HG02678 (cell line): ENCODE data around the gene SLC2A13.

Source experiments
- ATAC-seq: cut with Tn5 transposase; IDR thresholded peaks from one replicate; pipeline ENCODE4 v1.9.1; 2021; ENCODE audit warnings: mild to moderate bottlenecking, moderate library complexity; ENCODE audit not compliant: unreplicated experiment

Gene SLC2A13

GRCh38 chr12:40105515-40106201, at the start of gene SLC2A13:
SLC2A13 (minus strand) TSS chr12:40106081; CDS start chr12:40105808, 273 bp downstream.
- ATAC-seq = peak; percentile 83

GRCh38 chr12:40154381-40154780, 48.5 kb upstream of the SLC2A13 start:
- no peak for ATAC-seq

DNA sequence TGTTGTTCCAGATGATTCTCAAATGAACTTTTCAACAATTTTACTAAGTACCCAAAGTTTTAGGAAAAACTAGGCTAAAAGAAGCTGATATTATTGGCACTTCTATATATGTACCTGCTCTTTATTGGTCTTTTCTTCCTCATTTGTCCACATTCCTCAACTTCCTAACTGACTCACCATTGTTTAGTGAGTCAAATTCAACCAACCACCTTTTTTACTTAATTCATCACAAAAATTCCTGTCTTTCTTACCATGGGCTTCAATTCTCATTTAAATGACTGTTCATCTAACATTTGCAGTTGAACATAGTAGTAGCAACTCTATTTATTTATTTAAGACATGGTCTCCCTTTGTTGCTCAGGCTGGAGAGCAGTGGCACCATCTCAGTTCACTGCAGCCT, 47.6 kb upstream of the SLC2A13 start:
- ATAC-seq = no peak

- peak; percentile 50 for ATAC-seq
Measured at GRCh38 chr12:40152783-40153383, 47.0 kb upstream of the SLC2A13 start.

DNA sequence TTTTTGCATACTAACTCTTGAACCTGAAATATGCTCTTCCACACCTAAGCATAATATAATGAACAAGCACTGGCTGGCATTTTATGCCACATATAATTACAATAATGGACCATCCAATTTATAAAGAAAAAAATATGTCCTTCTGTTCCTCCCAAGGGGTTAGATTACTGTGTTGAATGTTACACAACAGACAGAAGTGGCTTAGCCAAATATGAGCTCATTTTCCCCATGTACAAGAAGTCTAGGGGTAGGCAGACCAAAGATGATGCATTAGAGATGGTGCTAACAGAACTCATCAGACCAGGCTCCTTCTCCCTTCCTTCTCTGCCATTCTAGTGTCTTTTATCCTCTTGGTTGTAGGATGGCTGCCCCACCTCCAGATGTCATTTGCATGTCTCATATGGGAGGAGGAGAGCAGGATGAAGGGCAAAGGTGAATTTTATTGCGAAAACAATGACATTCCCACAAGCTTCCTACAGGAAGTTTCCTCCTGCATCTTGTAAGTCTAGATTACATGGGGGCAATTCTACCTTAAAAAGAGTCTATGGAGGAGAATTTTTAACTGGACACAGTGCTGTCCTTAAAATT, 43.9 kb upstream of the SLC2A13 start:
- ATAC-seq = no peak

GRCh38 chr12:40146800-40147797, 41.2 kb upstream of the SLC2A13 start:
- ATAC-seq = no peak

DNA sequence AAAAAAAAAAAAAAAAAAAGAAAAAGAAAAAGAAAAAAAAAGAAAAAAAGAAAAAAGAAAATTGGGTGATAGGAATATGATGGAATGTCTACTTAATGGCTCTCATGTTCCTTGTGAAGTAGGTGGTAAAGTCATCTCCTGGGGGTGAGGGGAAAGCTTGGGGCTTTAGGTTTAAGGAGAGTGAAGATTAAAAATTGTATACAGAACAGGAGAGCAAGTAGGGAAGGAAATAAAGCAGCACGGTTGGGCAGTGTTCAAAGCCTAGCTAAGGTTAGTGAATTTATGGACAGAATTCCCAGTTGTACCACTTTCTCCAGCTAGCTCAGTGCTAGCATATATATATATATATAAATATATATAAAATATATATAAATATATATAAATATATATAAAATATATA, 40.0 kb upstream of the SLC2A13 start:
- no peak for ATAC-seq

GRCh38 chr12:40144023-40144422, 38.1 kb upstream of the SLC2A13 start:
- ATAC-seq = no peak

DNA sequence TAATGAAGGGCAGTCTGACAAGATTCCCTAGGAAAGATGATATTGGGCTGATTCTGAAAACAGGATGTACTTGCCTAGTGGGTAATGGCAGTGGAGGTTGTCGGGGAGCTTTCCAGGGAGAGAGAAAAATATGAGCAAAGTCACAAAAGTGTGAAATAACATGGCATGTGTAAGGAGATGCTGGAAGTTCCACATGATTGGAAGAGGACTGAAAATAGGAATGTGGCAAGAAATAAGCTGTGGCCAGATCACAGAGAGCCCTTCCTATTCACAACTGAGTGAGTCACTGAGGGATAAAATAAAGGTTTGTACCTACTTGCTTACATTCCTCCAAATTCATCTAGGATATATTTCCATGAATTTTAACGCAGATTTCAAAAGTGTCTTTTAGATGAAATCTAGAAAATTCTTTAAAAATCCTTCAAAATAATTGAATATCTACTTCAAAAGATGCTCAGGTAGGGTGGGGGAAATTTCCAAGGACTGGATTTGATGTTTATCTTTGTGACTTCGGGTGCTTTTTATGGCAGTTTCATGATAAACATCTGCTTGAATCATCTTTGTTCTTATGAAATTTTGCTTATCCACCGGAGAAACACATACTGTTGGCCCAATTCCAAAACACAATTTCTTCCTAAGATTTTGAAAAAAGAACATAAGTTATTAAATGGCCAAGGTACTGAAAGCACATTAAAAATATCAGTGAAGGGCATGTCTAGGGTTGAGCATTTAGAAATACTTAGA, 36.3 kb upstream of the SLC2A13 start:
- ATAC-seq = no peak

DNA sequence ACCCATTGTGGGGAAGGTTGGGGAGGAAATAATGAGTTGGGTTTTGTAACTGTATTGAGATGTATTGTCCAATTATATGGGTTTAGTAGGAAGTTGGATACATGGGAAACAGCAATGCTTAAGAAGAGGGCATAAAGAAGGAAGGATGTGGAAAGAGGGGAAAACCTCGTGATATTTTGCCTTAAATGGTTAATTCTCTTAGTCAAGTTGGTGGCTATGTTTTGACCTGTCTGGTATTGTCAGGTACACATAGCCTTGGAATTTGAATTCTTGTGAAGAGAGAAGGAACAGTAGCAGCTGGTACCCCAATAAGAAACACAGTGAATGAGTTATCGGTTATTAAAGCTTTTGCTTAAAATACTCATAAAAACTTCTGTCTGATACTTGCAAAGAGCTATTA, 32.6 kb upstream of the SLC2A13 start:
- no peak for ATAC-seq

DNA sequence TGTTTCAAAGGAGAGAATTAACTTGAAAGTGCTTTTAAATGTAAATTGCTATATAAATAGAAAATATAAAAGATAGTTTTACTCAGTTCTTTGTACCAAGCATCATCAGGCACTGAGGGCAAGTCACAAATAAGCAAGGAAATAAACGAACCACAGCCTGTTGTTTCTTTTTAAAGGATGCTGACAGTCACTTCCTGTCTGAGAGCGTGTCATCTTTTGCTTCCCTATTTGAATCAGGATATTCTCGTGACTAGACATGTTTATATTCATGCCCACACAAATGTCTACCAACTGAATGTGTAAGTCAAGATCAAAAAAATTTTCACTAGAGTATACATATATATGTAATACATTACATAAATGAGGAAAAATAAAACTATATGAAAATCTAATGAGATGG, 31.4 kb upstream of the SLC2A13 start:
- ATAC-seq = peak; percentile 94

DNA sequence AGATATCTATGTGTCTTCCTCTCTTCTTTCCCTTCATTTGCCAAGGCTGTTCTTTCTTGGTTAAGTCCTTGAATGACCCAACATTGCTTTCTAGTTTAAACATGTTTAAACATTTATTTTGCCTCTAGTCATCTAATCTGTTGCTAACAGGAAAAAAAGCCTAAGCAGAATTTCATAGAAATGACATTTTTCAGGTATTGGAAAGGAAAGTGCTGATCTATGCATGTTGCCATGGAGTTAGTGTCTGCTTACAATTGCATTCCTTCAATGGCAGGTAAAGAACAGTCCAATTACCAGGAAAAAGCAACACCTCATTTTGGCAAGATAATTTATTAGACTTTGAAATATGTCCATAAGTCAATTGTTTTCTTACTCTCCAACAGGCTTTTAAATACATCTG, 21.5 kb upstream of the SLC2A13 start:
- ATAC-seq = no peak

- ATAC-seq = no peak
Measured at GRCh38 chr12:40123496-40123895, 17.6 kb upstream of the SLC2A13 start.

DNA sequence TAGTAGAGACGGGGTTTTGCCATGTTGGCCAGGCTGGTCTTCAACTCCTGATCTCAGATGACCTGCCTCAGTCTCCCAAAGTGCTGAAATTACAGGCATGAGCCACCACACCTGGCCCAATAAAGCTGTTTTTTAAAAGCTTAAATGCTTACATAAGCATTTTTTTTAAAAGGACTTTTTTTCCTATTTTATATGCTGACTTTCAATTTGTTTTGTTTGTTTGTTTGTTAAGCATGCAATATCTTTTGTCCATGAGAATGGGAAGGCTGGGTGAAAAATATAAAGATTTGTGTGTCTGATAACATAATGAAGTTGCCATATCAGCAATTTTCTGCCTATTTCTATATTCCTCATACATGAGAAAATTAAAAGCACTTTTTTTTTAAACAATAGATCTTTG, 17.0 kb upstream of the SLC2A13 start:
- no peak for ATAC-seq

DNA sequence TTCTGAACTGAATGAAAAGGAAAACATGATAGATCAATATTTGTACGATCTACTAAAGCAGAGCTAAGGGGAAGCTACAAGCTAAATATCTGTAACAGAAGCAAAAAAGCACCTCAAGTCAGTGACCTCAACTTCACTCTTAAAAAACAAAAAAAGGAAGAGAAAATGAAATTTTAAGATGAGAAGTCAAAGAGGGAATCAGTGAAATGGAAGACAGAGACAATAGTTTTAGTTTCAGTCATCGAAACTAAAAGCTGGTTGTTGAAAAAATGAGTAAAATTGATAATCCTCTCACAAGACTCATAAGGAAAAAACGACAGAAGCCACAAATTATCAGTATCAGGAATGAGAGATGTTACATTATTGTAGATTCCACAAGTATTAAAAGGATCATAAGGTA, 11.9 kb upstream of the SLC2A13 start:
- peak; percentile 88 for ATAC-seq

GRCh38 chr12:40110586-40110985, 4.7 kb upstream of the SLC2A13 start:
- ATAC-seq = no peak

GRCh38 chr12:40107803-40108620, 2.1 kb upstream of the SLC2A13 start:
- ATAC-seq = no peak

- peak; percentile 29 for ATAC-seq
Measured at GRCh38 chr12:40107098-40107802, 1.4 kb upstream of the SLC2A13 start.

- ATAC-seq = no peak
Measured at GRCh38 chr12:40106655-40107054, 774 bp upstream of the SLC2A13 start.
